K562 (cell line): Measurements from ENCODE around the gene SOBP. TPM values are rescaled to one million over a fixed set of nuclear protein-coding genes. Genes with fewer than 3 reads are reported as not detected.

Source experiments
- ATAC-seq: fragments of 200-7000 bp; cut with Tn5 transposase; 3 replicates; pipeline ENCODE4 v1.9.1; 2020; ENCODE audit warnings: moderate library complexity
- BruUV-seq: library from RNA; stranded (reverse); fragments of 400-500 nt; replicated peaks from 2 replicates; lab custom pipeline; 2021; lab: Mats Ljungman, UMichigan
- CTCF ChIA-PET: fragments of 300-600 bp; formaldehyde crosslinking; extraction: SDS; loops from one replicate; lab custom pipeline; 2021; ENCODE audit warnings: low intra/inter-chr PET ratio; lab: Yijun Ruan, JAX
- POLR2A ChIA-PET: fragments of 300-600, 350-650 bp; sonication (Branson Sonifier 250); formaldehyde crosslinking; extraction: SDS; loops from one replicate; lab custom pipeline; 2021; ENCODE audit warnings: antibody characterized with exemption, inconsistent platforms; lab: Yijun Ruan, JAX
- DNase-seq, 4 experiments: peaks; one replicate each; pipeline versions ENCODE4 v3.0.0 to v3.0.0-alpha.2; 2011 to 2018; ENCODE audit warnings: low spot score in 3 of 4, mixed read lengths in 3 of 4; ENCODE audit errors: extremely low read depth in 1 of 4
- FAIRE-seq: peaks from 2 replicates; lab custom pipeline; 2011; peaks lifted over from hg19 to GRCh38; lab: Jason Lieb, UNC
- H2AFZ ChIP-seq: 2 replicates; pipeline ENCODE4 v1.6.0; 2011; ENCODE audit warnings: low read depth, low read length, control low read depth, inconsistent platforms
- H3K27ac ChIP-seq: fragments of 200-600 bp; 3 replicates; pipeline ENCODE4 v1.8.0; 2011; ENCODE audit warnings: low read depth, mild to moderate bottlenecking, control low read depth, inconsistent platforms, low read length, moderate library complexity, mixed read lengths; ENCODE audit errors: extremely low read depth
- H3K27me3 ChIP-seq, 2 experiments: fragments of 300-600 bp in 1 of 2; 2 replicates in 1 of 2; 3 replicates in 1 of 2; pipeline versions ENCODE4 v1.6.0 to v1.8.0; 2011; ENCODE audit warnings: inconsistent platforms in 2 of 2, low read length in 2 of 2, mild to moderate bottlenecking in 1 of 2, mixed read lengths in 1 of 2, moderate library complexity in 1 of 2; ENCODE audit not compliant: control insufficient read depth in 2 of 2, insufficient read depth in 2 of 2
- H3K36me3 ChIP-seq: fragments of 300-600 bp; 3 replicates; pipeline ENCODE4 v1.8.0; 2011; ENCODE audit warnings: mild to moderate bottlenecking, low read length, inconsistent platforms; ENCODE audit not compliant: control insufficient read depth, insufficient read depth
- H3K4me1 ChIP-seq, 2 experiments: fragments of 200-600 bp in 1 of 2; replicated peaks in 1 of 2; 2 replicates in 1 of 2; 3 replicates in 1 of 2; pipeline versions ENCODE4 v1.5.1 to v1.8.0; 2011; ENCODE audit warnings: inconsistent platforms in 2 of 2, low read length in 2 of 2, mild to moderate bottlenecking in 1 of 2, mixed read lengths in 1 of 2, moderate library complexity in 1 of 2; ENCODE audit not compliant: control insufficient read depth in 2 of 2, insufficient read depth in 2 of 2
- H3K4me2 ChIP-seq: 2 replicates; pipeline ENCODE4 v1.6.1; 2011; ENCODE audit warnings: low read length, control low read depth, inconsistent platforms, mixed read lengths; ENCODE audit not compliant: insufficient read depth
- H3K4me3 ChIP-seq: fragments of 200-600 bp; sonication (generic), shearing (Covaris generic); 2 replicates; pipeline ENCODE4 v1.5.1; 2016; ENCODE audit warnings: control low read depth, inconsistent platforms
- H3K79me2 ChIP-seq: fragments of 200-600 bp; 3 replicates; pipeline ENCODE4 v1.8.0; 2011; ENCODE audit warnings: low read length, inconsistent platforms; ENCODE audit not compliant: control insufficient read depth, insufficient read depth
- H3K9ac ChIP-seq, 2 experiments: 2 replicates each; pipeline versions ENCODE4 v1.6.0 to v1.6.1; 2011; ENCODE audit warnings: low read depth in 2 of 2, low read length in 2 of 2, control low read depth in 1 of 2, inconsistent platforms in 1 of 2, mild to moderate bottlenecking in 1 of 2, mixed read lengths in 1 of 2; ENCODE audit not compliant: insufficient read depth in 1 of 2
- H3K9me1 ChIP-seq: one replicate; pipeline ENCODE4 v1.6.0; 2011; ENCODE audit warnings: inconsistent platforms, mild to moderate bottlenecking, low read length, moderate library complexity; ENCODE audit not compliant: control insufficient read depth, insufficient read depth
- H3K9me3 ChIP-seq: replicated peaks from 2 replicates; pipeline ENCODE4 v1.5.1; 2011; ENCODE audit warnings: low read depth, low read length, inconsistent platforms; ENCODE audit not compliant: control insufficient read depth, insufficient read depth
- H4K20me1 ChIP-seq: replicated peaks from 2 replicates; pipeline ENCODE4 v1.6.1; 2011; ENCODE audit warnings: low read length, inconsistent platforms, mixed read lengths; ENCODE audit not compliant: control insufficient read depth, insufficient read depth
- CCNT2 ChIP-seq: IDR thresholded peaks from 2 replicates; pipeline ENCODE4 v1.6.1; 2011; ENCODE audit warnings: borderline replicate concordance, low read depth, mild to moderate bottlenecking, moderate library complexity, mixed read lengths, low read length; ENCODE audit not compliant: insufficient read length; ENCODE audit errors: extremely low read depth
- FOXA3 ChIP-seq, 2 experiments: fragments of 450-650 bp in 1 of 2; sonication (generic) in 1 of 2; formaldehyde crosslinking; IDR thresholded peaks in 1 of 2; conservative IDR thresholded peaks in 1 of 2; 2 replicates each; pipeline versions ENCODE4 v1.4.0 to v1.8.0; 2020 to 2022; ENCODE audit warnings: mild to moderate bottlenecking in 2 of 2, missing genetic modification reagents in 1 of 2
- ILF3 ChIP-seq: fragments of 450-650 bp; IDR thresholded peaks from 2 replicates; pipeline ENCODE4 v1.6.1; 2018; ENCODE audit warnings: antibody characterized with exemption, mild to moderate bottlenecking, moderate library complexity, borderline replicate concordance
- MEF2D ChIP-seq: conservative IDR thresholded peaks from 2 replicates; pipeline ENCODE4 v1.6.1; 2016; ENCODE audit warnings: low read depth, missing genetic modification characterization, missing compliant biosample characterization
- POLR3G ChIP-seq: IDR thresholded peaks from 2 replicates; pipeline ENCODE4 v1.6.1; 2011; ENCODE audit not compliant: insufficient read length, insufficient replicate concordance; ENCODE audit errors: extremely low read depth
- RNF2 ChIP-seq: sonication (generic); IDR thresholded peaks from 2 replicates; pipeline ENCODE4 v1.6.1; 2016
- TAF7 ChIP-seq: fragments of 450-650 bp; IDR thresholded peaks from 2 replicates; pipeline ENCODE4 v1.6.1; 2016; ENCODE audit warnings: missing genetic modification characterization, missing compliant biosample characterization
- WGBS: fragments of 100-300 bp; shearing (Covaris generic); methylation state at CpG from one replicate; pipeline ENCODE4 v1.1.6; 2016; ENCODE audit warnings: low coverage, mixed read lengths; ENCODE audit not compliant: insufficient coverage; ENCODE audit errors: missing lambda C conversion rate; 5-methylcytosine and 5-hydroxymethylcytosine counted together
- in situ Hi-C: fragments of 300-500 bp; cut with MboI; formaldehyde crosslinking; loops from 4 replicates; pipeline ENCODE4 v1.15.0; 2018; ENCODE audit warnings: inconsistent platforms, mixed read lengths
- intact Hi-C: fragments of 100-400 bp; cut with micrococcal nuclease; formaldehyde crosslinking; loops from 2 replicates; pipeline ENCODE4 v1.14.2; 2022
- polyA plus RNA-seq, 8 experiments: library from polyadenylated mRNA; depleted of rRNA in 4 of 8; stranded (reverse) in 5 of 8; unstranded in 3 of 8; fragments of >200 nt; fragmentation: Nextera tagmentation in 2 of 8; fragmentation: Illumina TruSeq in 1 of 8; extraction: Ambion mirVana in 2 of 8; extraction: Trizol in 1 of 8; gene quantifications; 2 replicates each; pipeline versions ENCODE4 v1.2.1 to v1.2.3, GENCODE V29; 2011 to 2014; ENCODE audit warnings: inconsistent platforms in 1 of 8, missing spikeins in 1 of 8
- total RNA-seq, 7 experiments: library from RNA; depleted of rRNA in 6 of 7; stranded (reverse); fragments of >200 nt in 6 of 7; fragmentation: Illumina TruSeq in 2 of 7; extraction: Trizol in 2 of 7; gene quantifications; 2 replicates each; pipeline versions ENCODE4 v1.2.1 to v1.2.3, GENCODE V29; 2011 to 2021; ENCODE audit warnings: low replicate concordance in 1 of 7
- TF ChIP-seq, protein P1 (sequence below): sonication (generic); formaldehyde crosslinking; IDR thresholded peaks from 2 replicates; pipeline ENCODE4 v1.8.1; 2023; ENCODE audit warnings: mild to moderate bottlenecking, missing genetic modification reagents
- TF ChIP-seq, protein P2 (sequence below): fragments of 450-650 bp; IDR thresholded peaks from 2 replicates; pipeline ENCODE4 v1.6.1; 2016; ENCODE audit warnings: mild to moderate bottlenecking
- TF ChIP-seq, protein P3 (sequence below), 3 experiments: IDR thresholded peaks in 2 of 3; conservative IDR thresholded peaks in 1 of 3; 2 replicates each; pipeline ENCODE4 v1.5.1; 2011 to 2012; ENCODE audit warnings: low read length in 3 of 3, mild to moderate bottlenecking in 3 of 3, control low read depth in 2 of 3, improper control_type of control experiment in 1 of 3, inconsistent platforms in 1 of 3, low read depth in 1 of 3, mixed read lengths in 1 of 3, moderate library complexity in 1 of 3; ENCODE audit not compliant: insufficient read depth in 2 of 3
- TF ChIP-seq, protein P4 (sequence below): fragments of 250-450 bp; sonication (Bioruptor Pico); IDR thresholded peaks from 2 replicates; pipeline ENCODE4 v1.9.0; 2021; ENCODE audit warnings: mild to moderate bottlenecking
- TF ChIP-seq, protein P5 (sequence below): fragments of 450-650 bp; formaldehyde crosslinking; IDR thresholded peaks from 2 replicates; pipeline ENCODE4 v1.4.0; 2020; ENCODE audit warnings: mild to moderate bottlenecking, moderate library complexity

Gene SOBP
- total and polyA plus RNA-seq, 9 of the 15 experiments (the other 6 are each of a cell fraction or from before 2014, with no cell fraction given) = 0.16 TPM; not detected in 8

DNA sequence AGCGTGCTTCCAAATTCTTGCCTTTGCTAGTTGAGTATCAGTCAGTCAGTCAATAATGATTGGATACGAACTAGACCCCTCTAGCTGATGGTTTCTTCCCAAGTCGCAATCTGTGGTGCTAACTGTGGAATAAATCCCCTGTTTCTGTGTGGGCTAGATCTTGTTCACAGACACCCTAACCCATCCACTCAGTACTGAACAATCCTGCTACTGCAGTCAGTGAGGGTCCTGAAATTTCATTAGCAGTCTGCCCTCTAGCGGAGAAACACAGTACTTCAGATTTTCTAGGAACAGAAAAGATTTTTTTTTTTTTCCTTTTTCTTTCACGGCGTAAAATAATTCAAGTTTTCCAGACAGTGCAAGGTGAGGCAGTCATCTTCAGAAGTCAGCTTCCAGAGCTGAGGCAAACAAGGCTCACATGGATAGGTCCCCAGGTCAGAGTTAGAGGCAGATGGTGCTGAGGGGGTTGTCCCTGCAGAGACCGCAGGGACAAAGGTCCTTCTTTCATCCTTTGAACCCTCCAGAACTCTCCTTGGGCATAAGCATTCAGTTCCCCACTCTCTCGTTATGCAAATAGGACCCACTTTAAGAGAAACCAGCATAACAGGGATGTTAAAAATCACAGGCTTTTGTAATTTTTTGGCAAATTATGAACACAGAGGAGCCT is 214.6 kb downstream of the SOBP start:
- Histone ChIP-seq H3K27me3 (peaks cover 7 to 35% of the 10 kb centered on the region in 2 experiments), H3K9me1 (no peaks in the 10 kb centered on the region), H3K4me2 (no peak overlapping the region), H3K4me1 (no peaks in the 10 kb centered on the region), H3K27ac (no peak overlapping the region), H3K79me2 (no peaks in the 10 kb centered on the region), H4K20me1 (no peaks in the 10 kb centered on the region), H3K36me3 (no peaks in the 10 kb centered on the region), H2AFZ (no peak overlapping the region), H3K9ac (no peak overlapping the region), H3K9me3 (no peaks in the 10 kb centered on the region), H3K4me3 (no peak overlapping the region)
- FAIRE-seq (peak; percentile 90), DNase-seq (peak; percentile 51 to 63 (median 57)), ATAC-seq (peak; percentile 78)
- in situ Hi-C loops (no loop called here), intact Hi-C loops (no loop called here)
- WGBS = 12% methylated on average over 8 of the region's 8 CpGs
- POLR2A ChIA-PET = interaction anchor here (0.7 kb wide), 1 partner anchor 42 kb away, joined by 4 read pairs; no protein-coding TSS in a partner anchor
- CTCF ChIA-PET = interaction anchor here (0.7 to 1.3 kb wide), 4 partner anchors 26 to 822 kb away, joined by 3 to 4 read pairs (median 4); no protein-coding TSS in a partner anchor
- BruUV-seq = no TSS peak
- TF ChIP-seq CCNT2 (no peak), MEF2D (tag) (no peak), ILF3 (no peak), RNF2 (no peak), FOXA3 (CRISPR knock-in tag; conservative IDR thresholded peaks at IDR 0.05 in 1 of 2, IDR thresholded peaks at IDR 0.05 in 1 of 2) (no peak), TAF7 (tag) (no peak), POLR3G (no peak)
- TF ChIP-seq, protein P1, sequence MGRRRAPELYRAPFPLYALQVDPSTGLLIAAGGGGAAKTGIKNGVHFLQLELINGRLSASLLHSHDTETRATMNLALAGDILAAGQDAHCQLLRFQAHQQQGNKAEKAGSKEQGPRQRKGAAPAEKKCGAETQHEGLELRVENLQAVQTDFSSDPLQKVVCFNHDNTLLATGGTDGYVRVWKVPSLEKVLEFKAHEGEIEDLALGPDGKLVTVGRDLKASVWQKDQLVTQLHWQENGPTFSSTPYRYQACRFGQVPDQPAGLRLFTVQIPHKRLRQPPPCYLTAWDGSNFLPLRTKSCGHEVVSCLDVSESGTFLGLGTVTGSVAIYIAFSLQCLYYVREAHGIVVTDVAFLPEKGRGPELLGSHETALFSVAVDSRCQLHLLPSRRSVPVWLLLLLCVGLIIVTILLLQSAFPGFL (CRISPR knock-in tag) = no peak
- TF ChIP-seq, protein P2, sequence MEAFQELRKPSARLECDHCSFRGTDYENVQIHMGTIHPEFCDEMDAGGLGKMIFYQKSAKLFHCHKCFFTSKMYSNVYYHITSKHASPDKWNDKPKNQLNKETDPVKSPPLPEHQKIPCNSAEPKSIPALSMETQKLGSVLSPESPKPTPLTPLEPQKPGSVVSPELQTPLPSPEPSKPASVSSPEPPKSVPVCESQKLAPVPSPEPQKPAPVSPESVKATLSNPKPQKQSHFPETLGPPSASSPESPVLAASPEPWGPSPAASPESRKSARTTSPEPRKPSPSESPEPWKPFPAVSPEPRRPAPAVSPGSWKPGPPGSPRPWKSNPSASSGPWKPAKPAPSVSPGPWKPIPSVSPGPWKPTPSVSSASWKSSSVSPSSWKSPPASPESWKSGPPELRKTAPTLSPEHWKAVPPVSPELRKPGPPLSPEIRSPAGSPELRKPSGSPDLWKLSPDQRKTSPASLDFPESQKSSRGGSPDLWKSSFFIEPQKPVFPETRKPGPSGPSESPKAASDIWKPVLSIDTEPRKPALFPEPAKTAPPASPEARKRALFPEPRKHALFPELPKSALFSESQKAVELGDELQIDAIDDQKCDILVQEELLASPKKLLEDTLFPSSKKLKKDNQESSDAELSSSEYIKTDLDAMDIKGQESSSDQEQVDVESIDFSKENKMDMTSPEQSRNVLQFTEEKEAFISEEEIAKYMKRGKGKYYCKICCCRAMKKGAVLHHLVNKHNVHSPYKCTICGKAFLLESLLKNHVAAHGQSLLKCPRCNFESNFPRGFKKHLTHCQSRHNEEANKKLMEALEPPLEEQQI = no peak
- TF ChIP-seq, protein P3, sequence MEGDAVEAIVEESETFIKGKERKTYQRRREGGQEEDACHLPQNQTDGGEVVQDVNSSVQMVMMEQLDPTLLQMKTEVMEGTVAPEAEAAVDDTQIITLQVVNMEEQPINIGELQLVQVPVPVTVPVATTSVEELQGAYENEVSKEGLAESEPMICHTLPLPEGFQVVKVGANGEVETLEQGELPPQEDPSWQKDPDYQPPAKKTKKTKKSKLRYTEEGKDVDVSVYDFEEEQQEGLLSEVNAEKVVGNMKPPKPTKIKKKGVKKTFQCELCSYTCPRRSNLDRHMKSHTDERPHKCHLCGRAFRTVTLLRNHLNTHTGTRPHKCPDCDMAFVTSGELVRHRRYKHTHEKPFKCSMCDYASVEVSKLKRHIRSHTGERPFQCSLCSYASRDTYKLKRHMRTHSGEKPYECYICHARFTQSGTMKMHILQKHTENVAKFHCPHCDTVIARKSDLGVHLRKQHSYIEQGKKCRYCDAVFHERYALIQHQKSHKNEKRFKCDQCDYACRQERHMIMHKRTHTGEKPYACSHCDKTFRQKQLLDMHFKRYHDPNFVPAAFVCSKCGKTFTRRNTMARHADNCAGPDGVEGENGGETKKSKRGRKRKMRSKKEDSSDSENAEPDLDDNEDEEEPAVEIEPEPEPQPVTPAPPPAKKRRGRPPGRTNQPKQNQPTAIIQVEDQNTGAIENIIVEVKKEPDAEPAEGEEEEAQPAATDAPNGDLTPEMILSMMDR (IDR thresholded peaks at IDR 0.05 in 2 of 3, conservative IDR thresholded peaks at IDR 0.05 in 1 of 3; ENCODE audit: insufficient read depth in 2 of 3, low read depth in 1 of 3, low read length in 3 of 3) = peak; percentile 57 to 76 (median 75)
- TF ChIP-seq, protein P4, sequence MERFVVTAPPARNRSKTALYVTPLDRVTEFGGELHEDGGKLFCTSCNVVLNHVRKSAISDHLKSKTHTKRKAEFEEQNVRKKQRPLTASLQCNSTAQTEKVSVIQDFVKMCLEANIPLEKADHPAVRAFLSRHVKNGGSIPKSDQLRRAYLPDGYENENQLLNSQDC (CRISPR knock-in tag) = no peak
- TF ChIP-seq, protein P5, sequence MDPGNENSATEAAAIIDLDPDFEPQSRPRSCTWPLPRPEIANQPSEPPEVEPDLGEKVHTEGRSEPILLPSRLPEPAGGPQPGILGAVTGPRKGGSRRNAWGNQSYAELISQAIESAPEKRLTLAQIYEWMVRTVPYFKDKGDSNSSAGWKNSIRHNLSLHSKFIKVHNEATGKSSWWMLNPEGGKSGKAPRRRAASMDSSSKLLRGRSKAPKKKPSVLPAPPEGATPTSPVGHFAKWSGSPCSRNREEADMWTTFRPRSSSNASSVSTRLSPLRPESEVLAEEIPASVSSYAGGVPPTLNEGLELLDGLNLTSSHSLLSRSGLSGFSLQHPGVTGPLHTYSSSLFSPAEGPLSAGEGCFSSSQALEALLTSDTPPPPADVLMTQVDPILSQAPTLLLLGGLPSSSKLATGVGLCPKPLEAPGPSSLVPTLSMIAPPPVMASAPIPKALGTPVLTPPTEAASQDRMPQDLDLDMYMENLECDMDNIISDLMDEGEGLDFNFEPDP (CRISPR knock-in tag) = no peak
